BJ (cell line): ENCODE measurements around the gene SOST. TPM values are rescaled to one million over a fixed set of nuclear protein-coding genes. Genes with fewer than 3 reads are reported as not detected.
A peak's percentile ranks its signal among the peaks of the same experiment; 100 is the strongest.

Experiments
- CTCF ChIA-PET: fragments of 350-600 bp; formaldehyde crosslinking; extraction: SDS; loops from one replicate; lab custom pipeline; 2021; ENCODE audit warnings: antibody characterized with exemption, inconsistent platforms; lab: Yijun Ruan, JAX
- POLR2A ChIA-PET: fragments of 300-600 bp; sonication (Branson Sonifier 250); formaldehyde crosslinking; extraction: SDS; loops from one replicate; lab custom pipeline; 2021; ENCODE audit warnings: antibody characterized with exemption; lab: Charles Lee
- DNase-seq: peaks from one replicate; pipeline ENCODE4 v3.0.0-alpha.2; 2011; ENCODE audit warnings: low read depth
- H3K27me3 ChIP-seq: 2 replicates; pipeline ENCODE4 v1.6.0; 2011; ENCODE audit warnings: low read length; ENCODE audit not compliant: control insufficient read depth, insufficient read depth
- H3K36me3 ChIP-seq: 2 replicates; pipeline ENCODE4 v1.5.1; 2011; ENCODE audit warnings: low read length; ENCODE audit not compliant: control insufficient read depth, insufficient read depth
- H3K4me3 ChIP-seq: 2 replicates; pipeline ENCODE4 v1.5.1; 2011; ENCODE audit warnings: low read depth, mild to moderate bottlenecking, control low read depth, low read length
- polyA plus RNA-seq: library from polyadenylated mRNA; depleted of rRNA; stranded (reverse); fragments of >200 nt; gene quantifications from 2 replicates; pipeline ENCODE4 v1.2.3, GENCODE V29; 2011
- TF ChIP-seq, protein P1 (sequence below): IDR thresholded peaks from 2 replicates; pipeline ENCODE4 v1.5.1; 2011; ENCODE audit warnings: low read depth, mild to moderate bottlenecking, control low read depth, inconsistent platforms, low read length, moderate library complexity; ENCODE audit not compliant: insufficient read depth

SOST gene
- polyA plus RNA-seq, 1 experiment: not detected

GRCh38 chr17:43713494-43714162, 45.0 kb downstream of the SOST start:
- TF ChIP-seq, protein P1, sequence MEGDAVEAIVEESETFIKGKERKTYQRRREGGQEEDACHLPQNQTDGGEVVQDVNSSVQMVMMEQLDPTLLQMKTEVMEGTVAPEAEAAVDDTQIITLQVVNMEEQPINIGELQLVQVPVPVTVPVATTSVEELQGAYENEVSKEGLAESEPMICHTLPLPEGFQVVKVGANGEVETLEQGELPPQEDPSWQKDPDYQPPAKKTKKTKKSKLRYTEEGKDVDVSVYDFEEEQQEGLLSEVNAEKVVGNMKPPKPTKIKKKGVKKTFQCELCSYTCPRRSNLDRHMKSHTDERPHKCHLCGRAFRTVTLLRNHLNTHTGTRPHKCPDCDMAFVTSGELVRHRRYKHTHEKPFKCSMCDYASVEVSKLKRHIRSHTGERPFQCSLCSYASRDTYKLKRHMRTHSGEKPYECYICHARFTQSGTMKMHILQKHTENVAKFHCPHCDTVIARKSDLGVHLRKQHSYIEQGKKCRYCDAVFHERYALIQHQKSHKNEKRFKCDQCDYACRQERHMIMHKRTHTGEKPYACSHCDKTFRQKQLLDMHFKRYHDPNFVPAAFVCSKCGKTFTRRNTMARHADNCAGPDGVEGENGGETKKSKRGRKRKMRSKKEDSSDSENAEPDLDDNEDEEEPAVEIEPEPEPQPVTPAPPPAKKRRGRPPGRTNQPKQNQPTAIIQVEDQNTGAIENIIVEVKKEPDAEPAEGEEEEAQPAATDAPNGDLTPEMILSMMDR: no peak
- POLR2A ChIA-PET: interaction anchor here (0.6 kb wide), 2 partner anchors 10 to 353 kb away, joined by 3 to 16 read pairs; no protein-coding TSS in a partner anchor
- peak overlapping the region; percentile 44 for H3K4me3 ChIP-seq
- H3K27me3 ChIP-seq: no peaks in the 10 kb centered on the region
- no peak for DNase-seq
- CTCF ChIA-PET: interaction anchor here (0.9 to 2.4 kb wide), 5 partner anchors 8 to 46 kb away, joined by 3 to 17 read pairs (median 11); no protein-coding TSS in a partner anchor
- no peaks in the 10 kb centered on the region for H3K36me3 ChIP-seq

GRCh38 chr17:43712397-43712796, 46.2 kb downstream of the SOST start:
- Histone ChIP-seq H3K4me3 (no peak overlapping the region), H3K36me3 (no peaks in the 10 kb centered on the region), H3K27me3 (peaks cover 3% of the 10 kb centered on the region; the same call in 1 of the 2 replicates)
- TF ChIP-seq, protein P1: no peak
- ChIA-PET CTCF (interaction anchor here (2.0 to 24.7 kb wide), 2 partner anchors 17 to 46 kb away, joined by 17 to 784 read pairs; partner anchors contain the start of gene SOST), POLR2A (no interaction called here)
- no peak for DNase-seq

- TF ChIP-seq, protein P1: no peak
- CTCF ChIA-PET: interaction anchor here (6.8 to 24.7 kb wide), 2 partner anchors 14 to 49 kb away, joined by 50 to 784 read pairs; partner anchors contain the start of gene SOST
- POLR2A ChIA-PET: no interaction called here
- H3K27me3 ChIP-seq: peaks cover 6% of the 10 kb centered on the region
- no peaks in the 10 kb centered on the region for H3K36me3 ChIP-seq
- H3K4me3 ChIP-seq: no peak overlapping the region
- no peak for DNase-seq
Measured at GRCh38 chr17:43710101-43710500, 48.5 kb downstream of the SOST start.

GRCh38 chr17:43709210-43709609, 49.4 kb downstream of the SOST start:
- Histone ChIP-seq H3K27me3 (peaks cover 7% of the 10 kb centered on the region), H3K36me3 (no peaks in the 10 kb centered on the region), H3K4me3 (no peak overlapping the region)
- POLR2A ChIA-PET: interaction anchor here (0.6 kb wide), 1 partner anchor 8 kb away, joined by 3 read pairs; no protein-coding TSS in a partner anchor
- TF ChIP-seq, protein P1: no peak
- DNase-seq: no peak
- CTCF ChIA-PET: interaction anchor here (6.8 to 24.7 kb wide), 2 partner anchors 13 to 50 kb away, joined by 50 to 784 read pairs; partner anchors contain the start of gene SOST

DNA sequence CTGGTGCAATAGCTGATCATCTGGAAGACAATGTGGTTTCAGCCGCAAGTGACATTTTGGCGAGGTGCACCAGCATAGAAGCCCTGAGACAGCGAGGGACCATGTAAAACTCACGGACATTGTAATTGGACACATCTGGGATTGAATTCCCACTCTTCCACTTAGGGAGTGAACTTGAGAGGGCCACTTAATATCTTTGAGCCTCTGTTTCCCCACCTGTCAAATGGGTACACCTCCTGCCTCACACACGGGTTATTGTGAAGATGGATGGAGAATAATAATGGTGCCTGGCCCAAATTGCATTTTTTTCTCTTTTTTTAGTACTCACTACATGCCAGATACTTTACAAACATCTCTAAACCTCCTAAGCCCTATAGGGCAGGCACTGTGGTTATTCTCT, 51.4 kb downstream of the SOST start:
- no peak for DNase-seq
- TF ChIP-seq, protein P1: no peak
- peaks cover 7% of the 10 kb centered on the region for H3K27me3 ChIP-seq
- POLR2A ChIA-PET: no interaction called here
- CTCF ChIA-PET: interaction anchor here (6.8 to 24.7 kb wide), 2 partner anchors 11 to 52 kb away, joined by 50 to 784 read pairs; partner anchors contain the start of gene SOST
- no peaks in the 10 kb centered on the region for H3K36me3 ChIP-seq
- H3K4me3 ChIP-seq: no peak overlapping the region
